K562 (cell line): Measurements from ENCODE around the gene IRF2BP2. TPM values are rescaled to one million over a fixed set of nuclear protein-coding genes. Genes with fewer than 3 reads are reported as not detected.

Experiments
- BRCA1 ChIP-seq, 2 experiments: fragments of 450-650 bp in 1 of 2; sonication (generic) in 1 of 2; formaldehyde crosslinking in 1 of 2; IDR thresholded peaks; 2 replicates each; pipeline versions ENCODE4 v1.5.0 to v1.6.1; 2017 to 2020; ENCODE audit warnings: mild to moderate bottlenecking in 1 of 2, missing genetic modification reagents in 1 of 2
- CCAR2 ChIP-seq: fragments of 200-400 bp; formaldehyde crosslinking; IDR thresholded peaks from 2 replicates; pipeline ENCODE4 v1.6.1; 2017; ENCODE audit warnings: mild to moderate bottlenecking, low read depth, low read length
- ELF1 ChIP-seq: fragments of 200-800 bp; sonication (Bioruptor generic); IDR thresholded peaks from 2 replicates; pipeline ENCODE4 v1.6.1; 2016; ENCODE audit warnings: missing genetic modification characterization, missing compliant biosample characterization
- KDM4B ChIP-seq, 2 experiments: fragments of 450-650 bp in 1 of 2; sonication (generic) in 1 of 2; IDR thresholded peaks; 2 replicates each; pipeline ENCODE4 v1.6.1; 2016 to 2017; ENCODE audit warnings: borderline replicate concordance in 2 of 2, antibody characterized with exemption in 1 of 2, low read depth in 1 of 2, mild to moderate bottlenecking in 1 of 2
- KDM5B ChIP-seq: fragments of 200-600 bp; sonication (generic); IDR thresholded peaks from 2 replicates; pipeline ENCODE4 v1.6.1; 2012; ENCODE audit warnings: low read depth, mild to moderate bottlenecking, moderate library complexity, low read length, control low read depth, inconsistent platforms; ENCODE audit not compliant: insufficient replicate concordance
- MAFF ChIP-seq: IDR thresholded peaks from 2 replicates; pipeline ENCODE4 v1.6.1; 2012; ENCODE audit warnings: low read length, improper control_type of control experiment
- MAFK ChIP-seq: IDR thresholded peaks from 2 replicates; pipeline ENCODE4 v1.6.1; 2011; ENCODE audit warnings: low read length, improper control_type of control experiment
- NBN ChIP-seq: fragments of 450-650 bp; IDR thresholded peaks from 2 replicates; pipeline ENCODE4 v1.6.1; 2016; ENCODE audit warnings: low read depth, mild to moderate bottlenecking
- NFXL1 ChIP-seq: fragments of 450-650 bp; formaldehyde crosslinking; IDR thresholded peaks from 2 replicates; pipeline ENCODE4 v1.4.0; 2021; ENCODE audit warnings: mild to moderate bottlenecking
- NONO ChIP-seq, 2 experiments: fragments of 200-400 bp in 1 of 2; fragments of 450-650 bp in 1 of 2; formaldehyde crosslinking in 1 of 2; IDR thresholded peaks; 2 replicates each; pipeline ENCODE4 v1.6.1; 2017; ENCODE audit warnings: low read depth in 2 of 2, mild to moderate bottlenecking in 2 of 2, moderate library complexity in 2 of 2, low read length in 1 of 2
- NR2C1 ChIP-seq, 2 experiments: fragments of 450-650 bp; IDR thresholded peaks; 2 replicates each; pipeline ENCODE4 v1.6.1; 2017; ENCODE audit warnings: mild to moderate bottlenecking in 2 of 2, antibody characterized with exemption in 1 of 2, inconsistent platforms in 1 of 2, missing compliant biosample characterization in 1 of 2, missing genetic modification characterization in 1 of 2
- PCBP1 ChIP-seq: fragments of 200-400 bp; formaldehyde crosslinking; IDR thresholded peaks from 2 replicates; pipeline ENCODE4 v1.6.1; 2018; ENCODE audit warnings: mild to moderate bottlenecking, low read depth, low read length; ENCODE audit not compliant: poor library complexity, severe bottlenecking
- PHB ChIP-seq: fragments of 250-450 bp; sonication (Bioruptor Pico); IDR thresholded peaks from 2 replicates; pipeline ENCODE4 v1.5.0; 2021
- PTTG1 ChIP-seq: fragments of 450-650 bp; IDR thresholded peaks from 2 replicates; pipeline ENCODE4 v1.6.1; 2016; ENCODE audit warnings: low read depth, mild to moderate bottlenecking, missing genetic modification characterization, missing compliant biosample characterization
- RAD51 ChIP-seq: fragments of 450-650 bp; IDR thresholded peaks from 2 replicates; pipeline ENCODE4 v1.7.1; 2016; ENCODE audit warnings: low read depth, mild to moderate bottlenecking, borderline replicate concordance
- RB1 ChIP-seq: fragments of 450-650 bp; IDR thresholded peaks from 2 replicates; pipeline ENCODE4 v1.6.1; 2017; ENCODE audit warnings: low read depth, mild to moderate bottlenecking
- SIRT6 ChIP-seq: IDR thresholded peaks from one replicate; pipeline ENCODE4 v1.6.1; 2012; ENCODE audit warnings: low read depth, mild to moderate bottlenecking, control low read depth, inconsistent platforms, low read length, moderate library complexity
- SMAD2 ChIP-seq: fragments of 150-350 bp; IDR thresholded peaks from 2 replicates; pipeline ENCODE4 v1.6.1; 2014; ENCODE audit warnings: low read depth, mild to moderate bottlenecking, low read length
- ZBTB12 ChIP-seq: fragments of 250-450 bp; sonication (Bioruptor Pico); IDR thresholded peaks from 2 replicates; pipeline ENCODE4 v1.4.0; 2020
- ZBTB26 ChIP-seq: fragments of 450-650 bp; formaldehyde crosslinking; IDR thresholded peaks from 2 replicates; pipeline ENCODE4 v1.4.0; 2022; ENCODE audit warnings: missing genetic modification characterization
- ZKSCAN1 ChIP-seq: fragments of 150-350 bp; IDR thresholded peaks from 2 replicates; pipeline ENCODE4 v1.6.1; 2016; ENCODE audit warnings: low read depth, low read length
- ZNF24 ChIP-seq: fragments of 450-650 bp; IDR thresholded peaks from 2 replicates; pipeline ENCODE4 v1.6.1; 2016
- ZNF253 ChIP-seq: fragments of 250-450 bp; sonication (Bioruptor Pico); conservative IDR thresholded peaks from 2 replicates; pipeline ENCODE4 v1.6.1; 2021; ENCODE audit warnings: mild to moderate bottlenecking
- ZNF561 ChIP-seq: fragments of 450-650 bp; formaldehyde crosslinking; conservative IDR thresholded peaks from 2 replicates; pipeline ENCODE4 v1.4.0; 2020; ENCODE audit warnings: mild to moderate bottlenecking, moderate library complexity
- ZNF586 ChIP-seq: fragments of 450-650 bp; formaldehyde crosslinking; conservative IDR thresholded peaks from 2 replicates; pipeline ENCODE4 v1.4.0; 2020; ENCODE audit warnings: mild to moderate bottlenecking, moderate library complexity
- polyA plus RNA-seq, 8 experiments: library from polyadenylated mRNA; depleted of rRNA in 4 of 8; stranded (reverse) in 5 of 8; unstranded in 3 of 8; fragments of >200 nt; fragmentation: Nextera tagmentation in 2 of 8; fragmentation: Illumina TruSeq in 1 of 8; extraction: Ambion mirVana in 2 of 8; extraction: Trizol in 1 of 8; gene quantifications; 2 replicates each; pipeline versions ENCODE4 v1.2.1 to v1.2.3, GENCODE V29; 2011 to 2014; ENCODE audit warnings: inconsistent platforms in 1 of 8, missing spikeins in 1 of 8
- total RNA-seq, 7 experiments: library from RNA; depleted of rRNA in 6 of 7; stranded (reverse); fragments of >200 nt in 6 of 7; fragmentation: Illumina TruSeq in 2 of 7; extraction: Trizol in 2 of 7; gene quantifications; 2 replicates each; pipeline versions ENCODE4 v1.2.1 to v1.2.3, GENCODE V29; 2011 to 2021; ENCODE audit warnings: low replicate concordance in 1 of 7

IRF2BP2 gene
- total and polyA plus RNA-seq, 9 of the 15 experiments (the other 6 are each of a cell fraction or from before 2014, with no cell fraction given) = 7.7 to 68.6 (median 22.1) TPM

DNA sequence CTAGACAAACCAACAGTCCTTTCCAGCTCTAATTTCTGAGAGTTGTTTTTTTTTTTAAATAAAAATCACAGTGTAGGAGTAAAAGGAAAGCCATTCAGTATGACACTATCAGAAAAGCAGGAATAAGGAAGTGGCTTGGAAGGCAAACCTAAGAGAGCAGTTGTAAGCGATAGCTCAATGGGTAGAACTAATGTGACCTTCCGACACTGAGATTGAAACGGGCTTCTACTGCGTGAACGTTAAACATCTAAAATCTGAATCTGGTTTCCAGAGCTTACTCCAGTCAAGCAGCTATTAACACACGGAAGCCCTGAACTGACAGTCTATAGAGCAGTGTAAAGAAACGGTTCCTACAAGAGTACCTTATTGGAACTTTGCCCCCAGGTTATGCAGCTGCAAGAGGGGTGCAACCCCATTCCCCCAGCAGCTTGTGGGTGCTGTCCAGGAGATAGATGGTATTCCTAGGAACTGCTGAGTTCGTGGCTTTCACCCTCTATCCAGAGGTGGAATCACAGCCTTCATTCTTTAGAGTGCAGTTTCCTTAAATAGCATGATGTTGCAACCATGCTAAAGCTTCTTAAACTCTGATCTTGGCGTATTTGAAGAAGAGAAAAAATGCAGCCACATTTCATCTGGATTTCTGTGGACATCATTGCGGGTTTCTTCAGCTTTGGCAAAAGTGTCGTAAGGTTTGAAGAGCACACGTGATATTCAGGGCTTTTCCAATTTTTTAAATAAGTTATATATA is 3.3 kb upstream of the IRF2BP2 start (continued):
- TF ChIP-seq MAFF (no peak), ZBTB26 (CRISPR knock-in tag) (no peak), CCAR2 (no peak), SMAD2 (no peak), NBN (no peak), KDM5B (peak; percentile 31), NFXL1 (0 out of 2 replicates have a peak, but pooled peaks have one; percentile 21), ZNF24 (no peak), PTTG1 (tag) (0 out of 2 replicates have a peak, but pooled peaks have one; percentile 47), RAD51 (no peak), ZKSCAN1 (no peak), BRCA1 (IDR thresholded peaks at IDR 0.05) (no peak), BRCA1 (CRISPR knock-in tag; IDR thresholded peaks at IDR 0.05) (no peak), SIRT6 (no peak), ZNF561 (CRISPR knock-in tag) (no peak), PHB (CRISPR knock-in tag) (no peak; the same call in 1 of the 2 replicates), PCBP1 (no peak), KDM4B (IDR thresholded peaks at IDR 0.05; ENCODE audit: borderline replicate concordance in 2 of 2, low read depth in 1 of 2) (no peak), NR2C1 (IDR thresholded peaks at IDR 0.05) (no peak), NR2C1 (tag; IDR thresholded peaks at IDR 0.05) (no peak; the same call in 1 of the 2 replicates), MAFK (0 out of 2 replicates have a peak, but pooled peaks have one; percentile 18), ZBTB12 (CRISPR knock-in tag) (0 out of 2 replicates have a peak, but pooled peaks have one; percentile 12), RB1 (peak; percentile 18; the same call in 1 of the 2 replicates), ZNF253 (CRISPR knock-in tag) (no peak), ZNF586 (CRISPR knock-in tag) (0 out of 2 replicates have a peak, but pooled peaks have one; percentile 22), NONO (IDR thresholded peaks at IDR 0.05; ENCODE audit: low read depth in 2 of 2, low read length in 1 of 2) (no peak), ELF1 (tag) (peak; percentile 86)
